OCI-LY7 (cell line): ENCODE data around the gene MEGF6.

ENCODE experiments used
- EZH2phosphoT487 ChIP-seq: fragments of 200-600 bp; sonication (generic); IDR thresholded peaks from 2 replicates; pipeline ENCODE4 v1.6.1; 2018; ENCODE audit warnings: low read depth, borderline replicate concordance, mild to moderate bottlenecking, mixed run types, antibody characterized with exemption, low read length, moderate library complexity, mixed read lengths
- TF ChIP-seq, protein P1 (sequence below): fragments of 200-600 bp; sonication (generic); conservative IDR thresholded peaks from 2 replicates; pipeline ENCODE4 v1.5.1; 2014; ENCODE audit warnings: mild to moderate bottlenecking, antibody characterized with exemption, low read length, moderate library complexity, mixed read lengths

DNA sequence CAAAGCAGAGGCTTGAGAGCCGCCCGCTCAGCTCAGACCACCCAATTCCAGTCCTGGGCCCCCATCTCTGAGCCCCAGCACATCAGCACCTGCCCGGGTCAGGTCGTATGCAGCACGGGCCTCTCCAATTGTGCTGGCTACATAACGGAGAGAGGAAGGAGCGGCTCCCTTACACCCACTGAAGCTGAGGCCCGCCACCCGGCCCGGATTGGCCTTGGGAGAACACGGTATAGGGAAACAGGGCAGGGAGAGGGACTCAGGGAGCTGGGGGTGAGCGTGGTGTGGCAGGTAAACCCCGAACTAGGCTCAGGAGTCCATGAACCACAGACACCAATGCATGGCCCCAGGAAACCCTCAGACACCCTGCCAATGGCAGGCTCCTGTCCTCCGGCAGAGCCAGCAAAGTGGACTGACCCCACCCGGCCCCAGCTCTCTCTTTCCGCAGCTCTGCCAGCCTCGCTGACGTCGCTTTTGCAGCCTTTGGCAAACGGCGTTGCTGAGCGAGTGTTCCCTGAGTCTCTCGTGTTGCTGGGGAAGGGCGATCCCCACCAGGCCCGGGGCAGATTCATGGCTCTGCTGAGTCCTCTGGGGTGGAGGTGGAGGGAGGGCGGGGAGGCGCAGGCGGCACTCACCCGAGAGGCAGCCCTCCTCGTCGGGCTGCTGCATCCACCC, 16.5 kb downstream of the MEGF6 start:
- TF ChIP-seq, protein P1, sequence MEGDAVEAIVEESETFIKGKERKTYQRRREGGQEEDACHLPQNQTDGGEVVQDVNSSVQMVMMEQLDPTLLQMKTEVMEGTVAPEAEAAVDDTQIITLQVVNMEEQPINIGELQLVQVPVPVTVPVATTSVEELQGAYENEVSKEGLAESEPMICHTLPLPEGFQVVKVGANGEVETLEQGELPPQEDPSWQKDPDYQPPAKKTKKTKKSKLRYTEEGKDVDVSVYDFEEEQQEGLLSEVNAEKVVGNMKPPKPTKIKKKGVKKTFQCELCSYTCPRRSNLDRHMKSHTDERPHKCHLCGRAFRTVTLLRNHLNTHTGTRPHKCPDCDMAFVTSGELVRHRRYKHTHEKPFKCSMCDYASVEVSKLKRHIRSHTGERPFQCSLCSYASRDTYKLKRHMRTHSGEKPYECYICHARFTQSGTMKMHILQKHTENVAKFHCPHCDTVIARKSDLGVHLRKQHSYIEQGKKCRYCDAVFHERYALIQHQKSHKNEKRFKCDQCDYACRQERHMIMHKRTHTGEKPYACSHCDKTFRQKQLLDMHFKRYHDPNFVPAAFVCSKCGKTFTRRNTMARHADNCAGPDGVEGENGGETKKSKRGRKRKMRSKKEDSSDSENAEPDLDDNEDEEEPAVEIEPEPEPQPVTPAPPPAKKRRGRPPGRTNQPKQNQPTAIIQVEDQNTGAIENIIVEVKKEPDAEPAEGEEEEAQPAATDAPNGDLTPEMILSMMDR = no peak
- no peak for TF ChIP-seq EZH2phosphoT487
